ENCODE measurements around the gene PACS2.

DNA sequence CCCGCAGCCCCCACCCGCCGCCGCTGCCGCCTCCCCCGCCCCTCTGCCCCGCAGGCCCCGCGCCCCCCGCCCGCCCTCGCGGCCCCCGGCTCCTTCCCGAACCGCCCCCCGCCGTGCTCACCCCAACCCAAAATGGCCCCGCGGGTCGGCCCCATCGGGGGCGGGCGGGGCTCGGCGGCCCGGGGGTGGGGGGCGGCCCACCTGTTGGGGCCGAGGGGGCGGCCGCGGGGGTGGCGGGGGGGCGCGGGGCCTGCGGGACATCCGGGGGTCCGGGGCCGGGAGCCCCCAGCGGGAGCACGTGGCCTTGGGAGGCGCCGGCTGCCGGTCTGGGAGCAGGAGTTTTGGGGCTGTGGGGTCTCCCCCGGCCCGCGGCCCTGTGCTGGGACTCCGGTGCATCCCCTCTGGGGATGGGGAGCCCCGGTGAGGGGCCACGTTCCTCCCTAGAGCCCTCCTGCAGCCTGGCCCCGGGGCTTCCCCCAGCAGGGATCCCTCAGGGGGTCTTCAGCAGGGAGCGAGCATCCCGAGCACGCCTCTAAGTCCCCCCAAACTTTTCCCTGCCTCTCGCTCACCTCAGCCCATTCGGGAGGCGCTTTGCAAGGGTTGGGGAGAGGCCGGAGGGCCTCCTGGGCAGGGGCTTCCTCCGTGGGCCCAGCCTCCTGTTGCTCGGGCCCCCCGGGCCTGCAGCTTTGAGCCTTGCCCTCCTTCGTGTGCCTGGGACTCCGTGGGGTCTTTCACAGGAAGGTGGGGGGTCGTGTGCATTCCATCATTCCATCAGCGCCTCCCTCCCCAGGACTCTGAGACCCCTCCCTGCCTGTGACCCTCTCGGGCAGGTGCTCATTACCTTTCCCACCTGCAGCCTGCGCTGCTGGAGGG is 105.8 kb downstream of the PACS2 start:
- no peak for TF ChIP-seq POLR2A (IDR thresholded peaks at IDR 0.05)
- TF ChIP-seq CTCF (IDR thresholded peaks at IDR 0.05), result no peak
- TF ChIP-seq POLR2AphosphoS5 (IDR thresholded peaks at IDR 0.05), result no peak

Measured in prostate gland (tissue), 2 donors.